Keratinocyte (primary cell): Measurements from ENCODE around the gene SLC6A19.

Experiments
- EZH2 ChIP-seq: IDR thresholded peaks from one replicate; pipeline ENCODE4 v1.6.1; 2012; ENCODE audit warnings: inconsistent platforms, mild to moderate bottlenecking, low read length, moderate library complexity
- TF ChIP-seq, protein P1 (sequence below), 3 experiments: IDR thresholded peaks in 1 of 3; conservative IDR thresholded peaks in 1 of 3; optimal IDR thresholded peaks in 1 of 3; 2 replicates in 2 of 3; 3 replicates in 1 of 3; pipeline versions ENCODE3 to v1.5.1; 2011; ENCODE audit warnings: low read length in 3 of 3, mild to moderate bottlenecking in 3 of 3, moderate library complexity in 2 of 3, control low read depth in 1 of 3, inconsistent platforms in 1 of 3; ENCODE audit not compliant: insufficient read depth in 2 of 3; ENCODE audit errors: extremely low read depth in 1 of 3

GRCh38 chr5:1176473-1177391 lies 24.7 kb upstream of the SLC6A19 start:
- TF ChIP-seq EZH2: no peak
- TF ChIP-seq, protein P1, sequence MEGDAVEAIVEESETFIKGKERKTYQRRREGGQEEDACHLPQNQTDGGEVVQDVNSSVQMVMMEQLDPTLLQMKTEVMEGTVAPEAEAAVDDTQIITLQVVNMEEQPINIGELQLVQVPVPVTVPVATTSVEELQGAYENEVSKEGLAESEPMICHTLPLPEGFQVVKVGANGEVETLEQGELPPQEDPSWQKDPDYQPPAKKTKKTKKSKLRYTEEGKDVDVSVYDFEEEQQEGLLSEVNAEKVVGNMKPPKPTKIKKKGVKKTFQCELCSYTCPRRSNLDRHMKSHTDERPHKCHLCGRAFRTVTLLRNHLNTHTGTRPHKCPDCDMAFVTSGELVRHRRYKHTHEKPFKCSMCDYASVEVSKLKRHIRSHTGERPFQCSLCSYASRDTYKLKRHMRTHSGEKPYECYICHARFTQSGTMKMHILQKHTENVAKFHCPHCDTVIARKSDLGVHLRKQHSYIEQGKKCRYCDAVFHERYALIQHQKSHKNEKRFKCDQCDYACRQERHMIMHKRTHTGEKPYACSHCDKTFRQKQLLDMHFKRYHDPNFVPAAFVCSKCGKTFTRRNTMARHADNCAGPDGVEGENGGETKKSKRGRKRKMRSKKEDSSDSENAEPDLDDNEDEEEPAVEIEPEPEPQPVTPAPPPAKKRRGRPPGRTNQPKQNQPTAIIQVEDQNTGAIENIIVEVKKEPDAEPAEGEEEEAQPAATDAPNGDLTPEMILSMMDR (optimal IDR thresholded peaks at IDR 0.05 in 1 of 3, IDR thresholded peaks at IDR 0.05 in 1 of 3, conservative IDR thresholded peaks at IDR 0.05 in 1 of 3; ENCODE audit: extremely low read depth in 1 of 3, insufficient read depth in 2 of 3, low read length in 3 of 3): no peak
